GM12878 (cell line): ENCODE results near the gene CAMK2D. TPM values are rescaled to one million over a fixed set of nuclear protein-coding genes. Genes with fewer than 3 reads are reported as not detected.
A peak's percentile ranks its signal among the peaks of the same experiment; 100 is the strongest.

Experiments
- CEBPB ChIP-seq, 2 experiments: fragments of 150-350 bp in 1 of 2; IDR thresholded peaks; 2 replicates each; pipeline ENCODE4 v1.6.1; 2012 to 2014; ENCODE audit warnings: low read depth in 2 of 2, low read length in 2 of 2, borderline replicate concordance in 1 of 2, inconsistent platforms in 1 of 2
- EP300 ChIP-seq, 2 experiments: fragments of 150-350 bp in 1 of 2; IDR thresholded peaks; 2 replicates each; pipeline ENCODE4 v1.6.1; 2011 to 2012; ENCODE audit warnings: low read depth in 2 of 2, low read length in 2 of 2, borderline replicate concordance in 1 of 2, improper control_type of control experiment in 1 of 2, inconsistent platforms in 1 of 2; ENCODE audit not compliant: control insufficient read depth in 1 of 2
- EZH2 ChIP-seq: IDR thresholded peaks from 2 replicates; pipeline ENCODE4 v1.6.1; 2012; ENCODE audit warnings: low read depth, mild to moderate bottlenecking, control low read depth, inconsistent platforms, low read length, borderline replicate concordance; ENCODE audit not compliant: control insufficient read depth
- HDAC6 ChIP-seq: fragments of 200-600 bp; sonication (generic); IDR thresholded peaks from one replicate; pipeline ENCODE4 v1.8.0; 2017; ENCODE audit warnings: antibody characterized with exemption; ENCODE audit not compliant: unreplicated experiment
- JUND ChIP-seq: IDR thresholded peaks from 2 replicates; pipeline ENCODE4 v1.6.1; 2012; ENCODE audit warnings: low read depth, mild to moderate bottlenecking, low read length, improper control_type of control experiment, moderate library complexity
- KAT2A ChIP-seq: conservative IDR thresholded peaks from 2 replicates; pipeline ENCODE4 v1.6.1; 2011; ENCODE audit warnings: low read depth, low read length; ENCODE audit not compliant: control insufficient read depth
- NFYB ChIP-seq: IDR thresholded peaks from 2 replicates; pipeline ENCODE4 v1.6.1; 2011; ENCODE audit warnings: low read depth, mild to moderate bottlenecking, low read length, improper control_type of control experiment, moderate library complexity; ENCODE audit not compliant: insufficient read depth
- NR2C2 ChIP-seq: IDR thresholded peaks from 2 replicates; pipeline ENCODE4 v1.6.1; 2011; ENCODE audit warnings: borderline replicate concordance, low read depth; ENCODE audit not compliant: control insufficient read depth, insufficient read length
- NRF1 ChIP-seq: conservative IDR thresholded peaks from 2 replicates; pipeline ENCODE4 v1.6.1; 2011; ENCODE audit warnings: mild to moderate bottlenecking, low read depth, low read length, improper control_type of control experiment
- PKNOX1 ChIP-seq: fragments of 450-650 bp; IDR thresholded peaks from 2 replicates; pipeline ENCODE4 v1.6.1; 2016; ENCODE audit warnings: mild to moderate bottlenecking
- RCOR1 ChIP-seq: conservative IDR thresholded peaks from 2 replicates; pipeline ENCODE4 v1.6.1; 2012; ENCODE audit warnings: low read depth, low read length, improper control_type of control experiment
- SMAD1 ChIP-seq: fragments of 450-650 bp; IDR thresholded peaks from 2 replicates; pipeline ENCODE4 v1.6.1; 2018; ENCODE audit warnings: mild to moderate bottlenecking, low read depth; ENCODE audit not compliant: partially characterized antibody
- SRF ChIP-seq, 2 experiments: IDR thresholded peaks; 2 replicates each; pipeline ENCODE4 v1.6.1; 2011; ENCODE audit warnings: low read depth in 2 of 2, low read length in 2 of 2, mild to moderate bottlenecking in 1 of 2, moderate library complexity in 1 of 2
- ZNF592 ChIP-seq: fragments of 450-650 bp; IDR thresholded peaks from 2 replicates; pipeline ENCODE4 v1.6.1; 2017; ENCODE audit warnings: mild to moderate bottlenecking, moderate library complexity
- polyA plus RNA-seq, 11 experiments: library from polyadenylated mRNA; depleted of rRNA in 4 of 11; unstranded in 6 of 11; stranded (reverse) in 5 of 11; fragments of >200 nt; fragmentation: Nextera tagmentation in 4 of 11; fragmentation: Illumina TruSeq in 1 of 11; extraction: Ambion mirVana in 4 of 11; extraction: Trizol in 1 of 11; gene quantifications; 1 replicate in 1 of 11; 2 replicates in 10 of 11; pipeline versions ENCODE4 v1.2.1 to v1.2.3, GENCODE V29; 2011 to 2016; ENCODE audit warnings: inconsistent platforms in 2 of 11, missing spikeins in 2 of 11, low read depth in 1 of 11
- total RNA-seq, 4 experiments: library from RNA; depleted of rRNA in 3 of 4; stranded (reverse); fragments of >200 nt in 3 of 4; fragmentation: Illumina TruSeq in 1 of 4; extraction: Trizol in 1 of 4; gene quantifications; 2 replicates each; pipeline versions ENCODE4 v1.2.1 to v1.2.3, GENCODE V29; 2013 to 2021
- TF ChIP-seq, protein P1 (sequence below): fragments of 450-650 bp; IDR thresholded peaks from 2 replicates; pipeline ENCODE4 v1.6.1; 2017; ENCODE audit warnings: borderline replicate concordance
- TF ChIP-seq, protein P2 (sequence below): fragments of 450-650 bp; conservative IDR thresholded peaks from 2 replicates; pipeline ENCODE4 v1.6.1; 2017; ENCODE audit warnings: mild to moderate bottlenecking, moderate library complexity
- TF ChIP-seq, protein P3 (sequence below): IDR thresholded peaks from 2 replicates; pipeline ENCODE4 v1.6.1; 2011; ENCODE audit warnings: low read depth, mild to moderate bottlenecking, low read length, moderate library complexity, borderline replicate concordance; ENCODE audit errors: extremely low read depth

Gene CAMK2D
- total and polyA plus RNA-seq, 10 of the 15 experiments (the other 5 are each of a cell fraction or from before 2014, with no cell fraction given) = 6.9 to 88.5 (median 12.9) TPM

DNA sequence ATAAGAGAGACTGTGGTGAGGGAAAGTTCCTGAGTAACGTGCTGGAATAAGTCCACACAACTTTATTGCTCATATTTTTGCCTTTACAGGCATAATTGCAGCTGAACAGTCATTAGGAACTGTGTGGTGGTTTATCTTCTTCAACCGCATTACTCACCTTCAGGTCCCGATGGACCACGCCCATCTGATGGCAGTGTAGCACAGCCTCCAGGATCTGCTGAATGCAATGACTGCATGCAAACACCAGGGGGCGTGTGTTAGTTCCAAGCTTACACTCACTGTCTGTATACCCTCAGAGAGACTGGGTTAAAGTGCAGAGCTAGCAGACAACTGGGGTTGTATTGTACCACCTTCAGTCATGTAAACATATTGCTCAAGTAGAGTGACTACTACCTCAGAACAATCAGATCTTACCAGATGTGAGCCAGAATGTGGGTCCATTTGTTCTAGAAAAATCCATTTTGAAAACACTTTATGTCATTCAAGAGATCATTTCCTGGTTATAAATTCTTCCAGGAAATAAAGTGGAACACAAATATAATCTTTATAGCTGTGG lies 214.0 kb downstream of the CAMK2D start (continued):
- TF ChIP-seq RCOR1 (no peak), PKNOX1 (peak; percentile 68), EZH2 (no peak), JUND (peak; percentile 88; the same call in 1 of the 2 replicates), NRF1 (no peak), HDAC6 (no peak), NFYB (no peak), KAT2A (no peak), SMAD1 (no peak), CEBPB (IDR thresholded peaks at IDR 0.05; ENCODE audit: borderline replicate concordance in 1 of 2, low read depth in 2 of 2, low read length in 2 of 2) (0 out of 4 replicates have a peak, but pooled peaks of 1 of the 2 experiments have one; percentile 40), NR2C2 (no peak), SRF (IDR thresholded peaks at IDR 0.05; ENCODE audit: low read depth in 2 of 2, low read length in 2 of 2) (peak in 1 of 2 experiments; percentile 76; a peak in 2 of 4 replicates), ZNF592 (no peak), EP300 (IDR thresholded peaks at IDR 0.05; ENCODE audit: borderline replicate concordance in 1 of 2, control insufficient read depth in 1 of 2, low read depth in 2 of 2, low read length in 2 of 2) (peak in 1 of 2 experiments; percentile 94; a peak in 2 of 4 replicates)
- TF ChIP-seq, protein P1, sequence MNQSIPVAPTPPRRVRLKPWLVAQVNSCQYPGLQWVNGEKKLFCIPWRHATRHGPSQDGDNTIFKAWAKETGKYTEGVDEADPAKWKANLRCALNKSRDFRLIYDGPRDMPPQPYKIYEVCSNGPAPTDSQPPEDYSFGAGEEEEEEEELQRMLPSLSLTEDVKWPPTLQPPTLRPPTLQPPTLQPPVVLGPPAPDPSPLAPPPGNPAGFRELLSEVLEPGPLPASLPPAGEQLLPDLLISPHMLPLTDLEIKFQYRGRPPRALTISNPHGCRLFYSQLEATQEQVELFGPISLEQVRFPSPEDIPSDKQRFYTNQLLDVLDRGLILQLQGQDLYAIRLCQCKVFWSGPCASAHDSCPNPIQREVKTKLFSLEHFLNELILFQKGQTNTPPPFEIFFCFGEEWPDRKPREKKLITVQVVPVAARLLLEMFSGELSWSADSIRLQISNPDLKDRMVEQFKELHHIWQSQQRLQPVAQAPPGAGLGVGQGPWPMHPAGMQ = no peak
- TF ChIP-seq, protein P2, sequence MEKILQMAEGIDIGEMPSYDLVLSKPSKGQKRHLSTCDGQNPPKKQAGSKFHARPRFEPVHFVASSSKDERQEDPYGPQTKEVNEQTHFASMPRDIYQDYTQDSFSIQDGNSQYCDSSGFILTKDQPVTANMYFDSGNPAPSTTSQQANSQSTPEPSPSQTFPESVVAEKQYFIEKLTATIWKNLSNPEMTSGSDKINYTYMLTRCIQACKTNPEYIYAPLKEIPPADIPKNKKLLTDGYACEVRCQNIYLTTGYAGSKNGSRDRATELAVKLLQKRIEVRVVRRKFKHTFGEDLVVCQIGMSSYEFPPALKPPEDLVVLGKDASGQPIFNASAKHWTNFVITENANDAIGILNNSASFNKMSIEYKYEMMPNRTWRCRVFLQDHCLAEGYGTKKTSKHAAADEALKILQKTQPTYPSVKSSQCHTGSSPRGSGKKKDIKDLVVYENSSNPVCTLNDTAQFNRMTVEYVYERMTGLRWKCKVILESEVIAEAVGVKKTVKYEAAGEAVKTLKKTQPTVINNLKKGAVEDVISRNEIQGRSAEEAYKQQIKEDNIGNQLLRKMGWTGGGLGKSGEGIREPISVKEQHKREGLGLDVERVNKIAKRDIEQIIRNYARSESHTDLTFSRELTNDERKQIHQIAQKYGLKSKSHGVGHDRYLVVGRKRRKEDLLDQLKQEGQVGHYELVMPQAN = peak; percentile 45; the same call in 1 of the 2 replicates
- TF ChIP-seq, protein P3, sequence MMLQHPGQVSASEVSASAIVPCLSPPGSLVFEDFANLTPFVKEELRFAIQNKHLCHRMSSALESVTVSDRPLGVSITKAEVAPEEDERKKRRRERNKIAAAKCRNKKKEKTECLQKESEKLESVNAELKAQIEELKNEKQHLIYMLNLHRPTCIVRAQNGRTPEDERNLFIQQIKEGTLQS = no peak
